Measurements from ENCODE around the gene AKR1C3. TPM values are rescaled to one million over a fixed set of nuclear protein-coding genes. Genes with fewer than 3 reads are reported as not detected.

AKR1C3 gene
- total and polyA plus RNA-seq, 8 donors = 1.5 to 88.3 (median 2.5) TPM

GRCh38 chr10:5142199-5142598 is 48.0 kb downstream of the AKR1C3 start:
- H3K9me3 ChIP-seq = peaks cover 0 to 19% of the 10 kb centered on the region in 2 donors
- TF ChIP-seq, protein P1, sequence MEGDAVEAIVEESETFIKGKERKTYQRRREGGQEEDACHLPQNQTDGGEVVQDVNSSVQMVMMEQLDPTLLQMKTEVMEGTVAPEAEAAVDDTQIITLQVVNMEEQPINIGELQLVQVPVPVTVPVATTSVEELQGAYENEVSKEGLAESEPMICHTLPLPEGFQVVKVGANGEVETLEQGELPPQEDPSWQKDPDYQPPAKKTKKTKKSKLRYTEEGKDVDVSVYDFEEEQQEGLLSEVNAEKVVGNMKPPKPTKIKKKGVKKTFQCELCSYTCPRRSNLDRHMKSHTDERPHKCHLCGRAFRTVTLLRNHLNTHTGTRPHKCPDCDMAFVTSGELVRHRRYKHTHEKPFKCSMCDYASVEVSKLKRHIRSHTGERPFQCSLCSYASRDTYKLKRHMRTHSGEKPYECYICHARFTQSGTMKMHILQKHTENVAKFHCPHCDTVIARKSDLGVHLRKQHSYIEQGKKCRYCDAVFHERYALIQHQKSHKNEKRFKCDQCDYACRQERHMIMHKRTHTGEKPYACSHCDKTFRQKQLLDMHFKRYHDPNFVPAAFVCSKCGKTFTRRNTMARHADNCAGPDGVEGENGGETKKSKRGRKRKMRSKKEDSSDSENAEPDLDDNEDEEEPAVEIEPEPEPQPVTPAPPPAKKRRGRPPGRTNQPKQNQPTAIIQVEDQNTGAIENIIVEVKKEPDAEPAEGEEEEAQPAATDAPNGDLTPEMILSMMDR (IDR thresholded peaks at IDR 0.05) = no peak
- H3K4me1 ChIP-seq = no peaks in the 10 kb centered on the region
- ATAC-seq = no peak
- H3K36me3 ChIP-seq = no peaks in the 10 kb centered on the region
- no peak for DNase-seq
- H3K27me3 ChIP-seq = no peaks in the 10 kb centered on the region
- H3K4me3 ChIP-seq = no peak overlapping the region
- intact Hi-C loops (cut with DNase I) = no loop called here
- H3K27ac ChIP-seq = no peak overlapping the region

DNA sequence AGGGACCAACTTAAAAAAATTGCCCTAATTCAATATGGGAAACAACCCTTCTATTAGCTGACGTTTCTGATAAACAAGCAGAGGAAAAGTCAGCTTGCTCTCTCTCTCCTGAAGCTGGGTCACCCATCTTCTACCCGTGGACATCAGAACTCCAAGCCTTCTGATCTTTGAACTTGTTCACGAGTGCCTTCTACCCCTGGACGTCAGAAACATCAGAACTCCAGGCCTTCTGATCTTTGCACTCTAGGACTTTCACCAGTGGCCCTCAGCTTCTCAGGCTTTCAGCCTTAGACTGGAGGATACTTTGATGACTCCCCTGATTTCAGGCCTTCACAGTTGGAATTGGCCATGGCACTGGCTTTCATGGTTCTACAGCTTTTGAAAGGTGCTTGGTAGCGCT is 48.9 kb downstream of the AKR1C3 start:
- H3K4me3 ChIP-seq = no peak overlapping the region
- TF ChIP-seq, protein P1 (IDR thresholded peaks at IDR 0.05) = no peak
- no peak for ATAC-seq

GRCh38 chr10:5146920-5147254 is 52.7 kb downstream of the AKR1C3 start:
- no peak for DNase-seq
- no peaks in the 10 kb centered on the region for H3K36me3 ChIP-seq
- no peak for ATAC-seq

More for the DNA sequence above, 48.9 kb downstream of the AKR1C3 start:
- Histone ChIP-seq H3K27me3 (no peaks in the 10 kb centered on the region), H3K9me3 (peaks cover 0 to 12% of the 10 kb centered on the region in 2 donors), H3K4me1 (no peaks in the 10 kb centered on the region), H3K36me3 (no peaks in the 10 kb centered on the region), H3K27ac (no peak overlapping the region)
- no peak for DNase-seq
- intact Hi-C loops (cut with DNase I) = no loop called here

GRCh38 chr10:5147255-5147980 is 53.2 kb downstream of the AKR1C3 start:
- ATAC-seq (no peak), DNase-seq (no peak)
- Histone ChIP-seq H3K27ac (no peak overlapping the region), H3K4me3 (no peak overlapping the region), H3K36me3 (no peaks in the 10 kb centered on the region), H3K27me3 (no peaks in the 10 kb centered on the region), H3K4me1 (no peaks in the 10 kb centered on the region), H3K9me3 (peaks cover 0 to 28% of the 10 kb centered on the region in 2 donors)
- intact Hi-C loops (cut with DNase I) = no loop called here
- TF ChIP-seq, protein P1 (IDR thresholded peaks at IDR 0.05) = no peak

More at GRCh38 chr10:5146920-5147254, 52.7 kb downstream of the AKR1C3 start:
- Histone ChIP-seq H3K27me3 (no peaks in the 10 kb centered on the region), H3K4me1 (no peaks in the 10 kb centered on the region), H3K9me3 (peaks cover 0 to 28% of the 10 kb centered on the region in 2 donors), H3K4me3 (no peak overlapping the region), H3K27ac (no peak overlapping the region)
- intact Hi-C loops (cut with DNase I) = no loop called here
- TF ChIP-seq, protein P1 (IDR thresholded peaks at IDR 0.05) = no peak

GRCh38 chr10:5147981-5148677 is 53.9 kb downstream of the AKR1C3 start:
- Histone ChIP-seq H3K4me1 (no peaks in the 10 kb centered on the region), H3K36me3 (no peaks in the 10 kb centered on the region), H3K4me3 (no peak overlapping the region), H3K27me3 (no peaks in the 10 kb centered on the region), H3K9me3 (peaks cover 0 to 28% of the 10 kb centered on the region in 2 donors), H3K27ac (no peak overlapping the region)
- ATAC-seq = no peak
- DNase-seq = no peak
- intact Hi-C loops (cut with DNase I) = no loop called here
- TF ChIP-seq, protein P1 (IDR thresholded peaks at IDR 0.05) = no peak

Measured in left lung (tissue), 10 donors.